ENCODE data around the gene ZNF367. TPM values are rescaled to one million over a fixed set of nuclear protein-coding genes. Genes with fewer than 3 reads are reported as not detected.

The ZNF367 gene
- polyA plus RNA-seq (ENCODE audit: insufficient read length in 3 of 3), result 1 to 10 TPM; 7.6 to 9.2 (median 8.6) TPM
- long read RNA-seq, donor 1, result 0 reads
- long read RNA-seq, donor 2, transcript ZNF367-201 (5 exons, 3,646 nt), result major isoform, 5 of 5 reads
- long read RNA-seq, donor 2, partial matches to known transcripts, result 0 of 5 reads
- long read RNA-seq, donor 2, other reads (novel, unspliced or antisense), result 0 of 5 reads
- long read RNA-seq, donor 3, partial matches to known transcripts, result 0 of 2 reads
- long read RNA-seq, donor 3, other reads (novel, unspliced or antisense), result 0 of 2 reads
- long read RNA-seq, donor 4, partial matches to known transcripts, result 0 of 3 reads
- long read RNA-seq, donor 4, other reads (novel, unspliced or antisense), result 0 of 3 reads
- long read RNA-seq, donor 5, partial matches to known transcripts, result 0 of 1 reads
- long read RNA-seq, donor 5, other reads (novel, unspliced or antisense), result 0 of 1 reads
- long read RNA-seq, donor 6, partial matches to known transcripts, result 0 of 3 reads
- long read RNA-seq, donor 6, other reads (novel, unspliced or antisense), result 0 of 3 reads
- long read RNA-seq, donor 7, partial matches to known transcripts, result 0 of 4 reads
- long read RNA-seq, donor 7, other reads (novel, unspliced or antisense), result 0 of 4 reads
- long read RNA-seq, donor 8, result 0 reads
- long read RNA-seq, donor 9, result 0 reads
- long read RNA-seq, donor 10, result 0 reads
- long read RNA-seq, donor 11, result 0 reads
- long read RNA-seq, donor 12, transcript ZNF367-201 (5 exons, 3,646 nt), result major isoform, 5 of 5 reads
- long read RNA-seq, donor 12, partial matches to known transcripts, result 0 of 5 reads
- long read RNA-seq, donor 12, other reads (novel, unspliced or antisense), result 0 of 5 reads
- long read RNA-seq, donor 13, partial matches to known transcripts, result 0 of 2 reads
- long read RNA-seq, donor 13, other reads (novel, unspliced or antisense), result 0 of 2 reads
- long read RNA-seq, donor 14, result 0 reads
- long read RNA-seq, donor 15, partial matches to known transcripts, result 0 of 4 reads
- long read RNA-seq, donor 15, other reads (novel, unspliced or antisense), result 0 of 4 reads
- long read RNA-seq, donor 16, transcript ZNF367-201 (5 exons, 3,646 nt), result major isoform, 5 of 5 reads
- long read RNA-seq, donor 16, partial matches to known transcripts, result 0 of 5 reads
- long read RNA-seq, donor 16, other reads (novel, unspliced or antisense), result 0 of 5 reads

DNA sequence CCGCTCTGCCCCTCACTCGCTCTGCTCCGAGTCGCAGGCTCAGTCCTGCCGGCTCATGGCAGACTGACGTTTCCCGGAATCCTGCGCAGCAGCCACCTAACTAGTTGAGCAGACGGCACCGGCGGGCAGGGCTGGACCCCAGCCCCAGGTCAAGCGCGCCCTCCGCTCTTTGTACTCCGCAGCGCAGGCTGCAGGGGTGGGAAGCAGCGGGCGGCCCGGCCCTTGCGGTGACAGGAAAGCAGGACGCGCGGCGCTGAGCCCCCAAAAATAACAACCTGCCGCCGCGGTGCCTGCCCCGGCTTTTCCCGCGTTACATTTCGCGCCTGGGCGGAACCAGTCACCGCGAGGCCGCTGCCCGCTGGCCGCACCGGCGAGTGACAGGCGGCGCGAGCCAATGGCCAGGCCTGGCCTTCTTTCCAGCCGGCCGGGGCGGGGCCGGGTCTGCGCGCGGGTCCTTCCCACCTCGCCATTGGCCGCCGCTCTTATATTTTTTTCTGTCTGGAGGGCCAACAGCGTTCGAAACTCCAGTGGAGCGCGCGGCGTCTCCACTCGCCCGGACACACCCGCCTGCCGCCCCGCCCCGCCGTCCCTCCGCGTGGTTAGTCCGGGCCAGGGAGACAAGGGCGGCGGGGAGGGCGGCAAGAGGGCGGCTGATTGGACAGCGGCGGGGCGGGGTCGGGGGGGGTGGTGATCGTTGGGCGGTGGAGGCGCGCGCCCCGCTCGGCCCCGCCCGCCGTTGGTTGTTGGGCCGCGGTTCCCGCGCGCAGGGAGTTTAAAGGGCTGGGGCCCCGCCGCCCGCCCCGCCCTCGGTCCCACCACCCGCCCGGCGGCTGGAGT, at the start of gene ZNF367:
ZNF367 (minus strand) TSS at position 288 of the 837 bp plus-strand sequence. CDS start 338 bp downstream, outside the sequence.
- peak; percentile 98 for DNase-seq

DNA sequence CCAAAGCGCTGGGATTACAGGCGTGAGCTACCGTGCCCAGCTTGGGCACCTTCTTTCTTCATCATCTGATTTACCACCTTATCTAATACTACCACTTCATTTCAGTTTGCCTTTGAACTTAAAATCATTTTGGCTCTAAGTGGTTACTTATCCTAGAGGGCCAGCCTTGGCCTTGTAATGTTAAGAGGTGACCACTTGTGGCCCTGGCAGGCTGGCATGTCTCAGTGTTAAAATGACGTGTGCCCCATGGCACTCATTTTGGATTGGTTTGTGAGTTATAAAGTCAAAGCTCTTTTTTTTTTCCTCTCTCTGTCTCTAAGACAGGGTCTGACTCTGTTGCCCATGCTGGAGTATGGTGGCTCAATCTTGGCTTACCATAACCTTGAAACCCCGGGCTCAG, 49.6 kb upstream of the ZNF367 start:
- DNase-seq, result no peak

DNA sequence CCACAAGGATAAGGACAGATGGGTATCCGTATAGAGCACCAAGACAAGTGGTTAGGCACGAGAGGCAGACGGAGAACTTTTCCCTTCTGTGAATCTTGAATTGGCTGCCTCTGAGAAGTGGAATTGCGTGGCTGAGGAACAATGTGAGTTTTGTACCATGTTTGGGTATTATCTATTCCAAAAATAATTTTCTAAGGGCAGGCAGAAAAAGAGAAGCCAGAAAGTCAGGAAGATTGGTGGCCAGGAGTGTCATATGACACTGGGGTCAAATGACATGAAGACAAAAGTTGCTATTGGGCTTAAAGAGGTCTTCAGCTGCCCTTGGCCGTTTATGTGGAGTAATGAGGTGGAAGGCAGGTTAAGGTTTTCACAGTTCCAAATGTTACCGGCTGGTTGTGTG, 46.3 kb upstream of the ZNF367 start:
- DNase-seq, result no peak

DNA sequence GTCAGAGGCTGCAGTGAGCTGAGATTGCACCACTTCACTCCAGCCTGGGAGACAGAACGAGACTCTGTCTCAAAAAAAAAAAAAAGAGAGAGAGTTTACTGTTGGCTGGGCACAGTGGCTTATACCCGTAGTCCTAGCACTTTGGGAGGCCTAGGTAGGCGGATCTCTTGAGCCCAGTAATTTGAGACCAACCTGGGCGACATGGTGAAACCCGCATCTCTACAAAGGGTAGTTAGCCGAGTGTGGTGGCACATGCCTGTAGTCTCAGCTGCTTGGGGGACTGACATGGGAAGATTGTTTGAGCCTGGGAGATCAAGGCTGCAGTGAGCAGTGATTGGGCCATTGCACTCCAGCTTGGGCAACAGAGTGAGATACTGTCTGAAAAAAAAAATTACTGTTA, 44.4 kb upstream of the ZNF367 start:
- peak; percentile 39 for DNase-seq

DNA sequence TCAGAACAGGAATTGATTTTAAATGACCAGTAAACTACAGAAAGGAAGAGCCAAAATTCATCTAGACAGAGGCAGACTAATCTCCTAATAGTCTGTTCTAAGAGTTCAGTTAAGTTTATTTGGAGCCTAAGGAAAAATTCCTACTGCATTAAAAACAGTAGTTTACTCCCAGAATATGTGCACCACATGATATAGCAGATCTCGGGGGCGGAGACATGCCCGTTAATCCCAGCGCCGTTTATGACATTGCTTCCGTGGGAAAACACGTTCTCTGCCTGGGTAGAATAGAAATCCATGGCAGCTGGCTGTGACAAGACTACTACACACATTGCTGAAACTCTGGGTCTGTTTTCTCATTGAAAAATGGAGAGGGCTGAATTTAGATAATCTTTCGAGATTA, 43.2 kb upstream of the ZNF367 start:
- DNase-seq, result no peak

DNA sequence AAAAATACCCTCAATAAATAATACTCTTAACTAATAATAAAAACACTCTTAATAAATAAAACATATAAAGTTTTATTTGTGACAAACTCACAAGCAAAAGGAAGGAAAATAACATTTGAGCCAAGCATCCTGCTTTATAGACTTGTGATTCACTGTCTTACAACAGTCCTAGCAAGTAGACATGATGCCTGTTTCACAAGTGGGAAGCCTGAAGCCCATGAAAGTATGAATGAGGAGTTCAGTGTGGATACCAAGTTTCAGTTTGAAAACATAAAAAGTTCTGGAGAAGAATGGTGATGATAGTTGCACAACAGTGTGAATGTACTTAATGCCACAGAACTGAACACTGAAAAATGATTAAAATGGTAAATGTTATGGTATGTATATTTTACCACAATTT, 42.7 kb upstream of the ZNF367 start:
- no peak for DNase-seq

DNA sequence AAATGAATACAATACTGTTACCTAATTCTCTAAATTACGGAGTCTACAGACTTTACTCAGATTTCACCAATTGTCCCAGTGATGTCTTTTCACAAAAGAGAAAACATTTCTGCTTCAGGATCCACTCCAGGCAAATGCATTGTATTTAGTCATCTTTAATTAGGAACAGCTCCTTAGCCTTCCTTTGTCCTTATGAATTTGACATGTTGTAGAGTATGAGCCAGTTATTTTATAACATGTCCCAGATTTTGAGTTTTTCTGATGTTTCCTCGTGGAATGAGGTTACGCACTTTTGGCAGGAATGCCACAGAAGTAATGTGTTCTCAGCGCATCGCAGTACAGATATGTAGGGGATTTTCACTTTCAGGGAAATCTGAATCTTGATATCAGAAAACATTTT, 42.3 kb upstream of the ZNF367 start:
- no peak for DNase-seq

DNA sequence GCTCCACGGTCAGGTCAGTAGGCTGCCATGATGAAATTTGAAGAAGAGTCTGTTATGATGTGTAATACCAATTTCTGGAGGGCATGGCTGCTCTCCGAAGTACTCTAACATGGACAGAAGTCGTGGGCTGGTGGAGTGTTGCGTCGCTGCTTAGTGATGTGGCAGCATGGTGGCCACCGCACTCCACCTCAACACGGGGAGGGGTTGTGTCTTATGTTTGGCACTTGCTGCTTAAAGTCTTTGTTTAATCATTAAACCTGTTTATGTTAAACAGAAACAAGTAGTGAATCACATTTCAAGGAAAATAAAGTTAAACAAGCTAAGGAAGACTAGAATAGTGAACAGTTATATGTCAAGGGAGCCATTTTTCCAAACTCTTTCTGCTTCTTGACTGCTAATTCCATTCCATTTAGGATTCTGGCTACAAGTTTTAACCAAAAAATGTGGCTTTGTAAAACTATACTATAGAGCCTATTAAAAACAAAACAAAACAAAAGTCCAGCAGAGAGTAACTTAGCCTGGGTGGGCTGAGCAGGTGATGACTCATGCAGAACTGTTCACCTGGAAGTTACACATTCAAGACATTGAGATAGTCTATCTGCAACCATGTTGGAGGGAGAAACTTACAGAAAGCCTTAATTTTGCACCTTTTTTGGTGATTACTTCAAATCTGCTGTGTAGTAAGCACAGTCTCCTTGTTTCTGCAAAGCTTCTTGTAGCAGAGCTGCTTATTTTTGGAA, 41.3 kb upstream of the ZNF367 start:
- peak; percentile 5 for DNase-seq

DNA sequence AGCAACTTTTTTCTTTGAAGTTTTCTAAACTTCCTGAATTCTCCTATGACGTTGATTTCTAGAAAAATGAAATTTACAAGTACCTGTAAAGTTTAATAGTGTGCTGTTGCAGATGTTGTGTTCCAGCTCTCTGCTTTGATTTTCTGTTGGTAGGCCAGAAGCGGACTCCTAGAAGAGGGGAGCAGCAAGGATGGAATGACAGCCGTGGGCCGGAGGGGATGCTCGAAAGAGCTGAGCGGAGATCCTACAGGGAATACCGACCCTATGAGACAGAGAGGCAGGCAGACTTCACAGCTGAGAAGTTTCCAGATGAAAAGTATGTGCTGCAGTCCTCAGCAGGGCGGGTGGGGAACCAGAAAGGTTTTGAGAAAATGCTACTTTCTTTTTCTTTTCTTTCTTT, 40.1 kb upstream of the ZNF367 start:
- no peak for DNase-seq

DNA sequence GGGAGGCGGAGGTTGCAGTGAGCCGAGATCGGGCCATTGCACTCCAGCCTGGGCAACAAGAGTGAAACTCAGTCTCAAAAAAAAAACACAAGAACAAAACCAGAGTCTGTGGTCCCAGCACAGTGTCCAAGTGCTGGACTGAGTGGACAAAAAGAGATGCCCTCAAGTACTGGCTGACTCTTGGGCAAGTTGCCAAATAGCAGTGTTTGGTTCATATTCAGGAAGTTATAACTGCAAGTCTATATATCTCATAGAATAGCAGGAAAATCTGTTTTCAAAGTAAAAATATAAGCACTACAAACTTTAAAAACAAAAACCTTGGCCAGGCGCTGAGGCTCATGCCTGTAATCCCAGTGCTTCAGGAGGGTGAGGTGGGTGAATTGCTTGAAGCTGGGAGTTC, 39.1 kb upstream of the ZNF367 start:
- DNase-seq, result peak; percentile 7

DNA sequence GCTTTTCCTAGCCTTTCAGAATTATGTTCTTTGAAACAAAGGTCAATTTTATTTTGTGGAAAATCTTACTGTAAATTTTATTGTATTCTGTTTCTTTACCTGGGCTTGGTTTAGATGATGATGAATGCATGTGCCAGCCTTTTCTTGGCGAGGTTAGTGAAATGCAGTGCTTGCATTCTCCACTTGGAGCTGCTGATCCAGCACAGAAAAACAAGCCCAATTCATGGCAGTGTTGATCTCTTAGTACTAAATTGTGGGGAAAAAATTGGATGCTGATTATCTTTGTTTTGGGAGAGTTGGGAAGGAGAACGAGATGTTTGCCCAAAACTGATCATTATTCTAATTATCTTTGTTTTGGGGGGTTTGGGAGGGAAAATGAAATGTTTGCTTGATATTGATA, 35.5 kb upstream of the ZNF367 start:
- DNase-seq, result peak; percentile 7

DNA sequence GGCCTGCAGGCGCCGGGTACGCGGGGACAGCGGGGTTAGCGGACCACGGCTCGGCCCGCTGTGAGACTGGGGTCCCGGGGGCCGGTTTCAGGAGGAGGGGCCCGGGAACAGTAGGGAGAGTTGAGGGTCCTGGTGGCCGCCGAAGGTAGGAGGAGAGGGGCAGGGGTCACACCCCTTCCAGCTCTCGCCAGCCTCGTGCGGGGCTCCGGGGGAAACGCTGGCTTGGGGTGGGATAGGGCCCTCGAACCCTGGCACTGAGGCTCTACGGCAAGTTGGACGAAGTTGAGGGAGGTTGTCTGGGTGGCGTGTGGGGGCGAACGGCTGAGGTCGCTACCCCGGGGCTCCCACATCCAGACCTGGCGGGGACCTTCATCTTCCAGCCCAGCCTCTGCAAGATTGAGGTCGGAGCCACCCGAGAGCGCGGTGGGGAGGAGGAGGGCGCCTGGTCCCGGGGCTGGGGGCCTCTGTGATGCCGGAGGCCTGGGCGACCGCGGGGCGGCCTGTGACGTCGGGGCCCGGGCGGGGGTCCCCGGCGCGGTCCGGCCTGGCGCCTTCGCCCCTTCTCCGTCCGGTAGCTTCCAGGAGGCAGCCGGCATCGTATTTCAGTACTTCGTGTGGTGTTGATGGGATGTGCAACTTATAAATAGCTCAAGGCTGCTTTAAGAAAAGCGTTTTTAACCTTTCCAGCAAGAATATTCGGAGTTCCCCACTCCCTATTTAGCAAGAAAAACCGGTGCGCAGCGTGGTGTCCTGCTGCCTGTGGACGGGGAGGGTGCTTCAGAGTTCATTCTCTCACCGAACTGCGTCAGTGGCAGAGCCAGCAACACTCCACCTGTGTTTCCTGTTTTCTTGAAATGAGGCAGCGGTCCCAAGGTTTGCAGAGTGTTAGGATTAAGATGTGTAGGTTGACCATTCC, 32.7 kb upstream of the ZNF367 start:
- peak; percentile 23 for DNase-seq

DNA sequence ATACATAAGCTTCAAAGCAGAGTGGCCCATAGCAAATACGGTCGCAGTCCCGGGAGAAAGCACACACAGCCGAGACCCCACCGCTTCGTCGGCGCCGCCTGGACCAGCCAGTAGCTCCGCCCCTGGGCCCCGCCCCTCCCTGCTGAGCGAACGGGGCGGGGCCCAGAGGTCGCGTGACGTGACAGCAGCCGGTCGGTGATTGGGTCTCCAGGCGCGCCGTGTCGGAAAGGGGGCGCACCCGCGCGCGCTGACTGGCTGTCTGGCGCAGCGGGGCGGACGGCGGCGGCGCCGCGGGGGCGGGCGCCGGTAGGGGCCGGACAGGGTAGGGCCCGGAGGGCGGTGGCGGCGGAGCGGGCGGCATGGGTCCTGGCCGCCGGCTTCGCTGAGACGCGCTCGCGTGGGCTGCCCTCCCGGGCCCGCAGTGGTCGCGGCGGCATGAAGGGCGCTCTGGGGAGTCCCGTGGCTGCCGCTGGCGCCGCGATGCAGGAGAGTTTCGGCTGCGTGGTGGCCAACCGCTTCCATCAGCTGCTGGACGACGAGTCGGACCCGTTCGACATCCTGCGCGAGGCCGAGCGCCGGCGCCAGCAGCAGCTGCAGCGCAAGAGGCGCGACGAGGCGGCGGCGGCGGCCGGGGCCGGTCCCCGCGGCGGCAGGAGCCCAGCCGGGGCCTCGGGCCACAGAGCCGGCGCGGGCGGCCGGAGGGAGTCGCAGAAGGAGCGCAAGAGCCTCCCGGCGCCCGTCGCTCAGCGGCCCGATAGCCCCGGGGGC, 31.9 kb upstream of the ZNF367 start, which contains the start of gene HABP4:
HABP4 (plus strand) TSS at position 325 of the 768 bp plus-strand sequence; CDS start at position 436, 111 bp downstream.
- DNase-seq, result peak; percentile 95

DNA sequence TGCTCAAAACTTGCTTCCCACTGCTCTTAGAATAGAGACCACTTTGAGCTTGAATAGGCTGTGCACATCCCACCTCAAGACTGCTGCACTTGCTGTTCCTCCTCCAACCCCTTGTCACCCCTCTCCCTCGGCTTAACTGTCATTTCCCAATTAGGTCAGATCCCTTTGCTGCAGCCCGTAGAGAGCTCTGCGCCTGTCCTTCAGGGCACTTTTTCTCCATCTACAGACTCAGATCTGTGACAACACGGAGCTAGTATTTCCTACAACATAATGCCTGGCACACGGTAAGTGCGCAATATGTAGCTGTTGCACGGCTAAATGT, 31.3 kb upstream of the ZNF367 start:
- no peak for DNase-seq

DNA sequence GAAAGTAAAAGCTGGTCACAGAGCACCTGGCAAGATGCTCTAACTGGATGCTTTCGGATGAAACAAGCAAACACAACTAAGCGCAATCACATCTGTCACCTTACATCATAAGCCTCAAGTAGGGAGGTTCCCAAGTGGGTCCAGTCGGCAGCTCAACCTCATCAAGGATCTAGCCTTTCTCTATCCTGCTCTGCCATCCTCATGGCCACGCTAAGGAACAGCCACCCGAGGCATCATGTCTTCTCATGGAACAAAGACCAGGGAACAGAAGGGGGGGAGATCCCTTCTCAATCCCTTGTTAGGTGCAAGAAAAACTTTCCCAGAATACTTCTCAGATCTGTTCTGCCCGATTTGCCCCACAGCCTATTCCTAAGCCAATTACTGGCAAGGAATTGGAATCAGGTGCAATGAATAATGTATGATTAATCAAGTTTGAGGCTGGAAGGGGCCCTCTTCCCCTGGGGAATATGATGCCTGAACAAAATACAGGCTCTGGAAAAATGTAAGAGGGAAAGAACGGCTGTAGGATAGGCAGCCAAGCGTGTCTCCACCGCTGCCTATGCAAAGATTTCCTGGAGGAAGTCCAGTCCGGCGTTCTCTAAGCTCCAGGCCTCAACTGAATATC, 30.5 kb upstream of the ZNF367 start:
- DNase-seq, result no peak

DNA sequence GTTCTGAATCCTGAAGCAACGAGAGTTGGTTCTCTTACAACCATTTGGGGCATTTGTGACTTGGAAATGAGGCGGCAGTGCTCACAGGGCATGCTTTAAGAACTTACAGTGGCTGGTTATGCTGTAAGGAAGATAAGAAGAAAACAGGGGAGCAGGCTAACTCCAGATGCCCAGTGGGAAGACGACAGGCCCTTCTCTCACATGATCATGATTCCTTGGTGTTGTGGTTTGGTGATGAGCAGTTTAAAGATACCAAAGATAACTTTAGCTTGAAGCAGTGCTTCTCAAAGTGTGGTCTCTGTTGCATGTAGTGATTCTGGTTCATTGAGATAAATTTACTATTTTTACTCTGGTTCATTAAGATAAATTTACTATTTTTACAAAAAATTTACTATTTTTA, 29.2 kb upstream of the ZNF367 start:
- DNase-seq, result no peak

DNA sequence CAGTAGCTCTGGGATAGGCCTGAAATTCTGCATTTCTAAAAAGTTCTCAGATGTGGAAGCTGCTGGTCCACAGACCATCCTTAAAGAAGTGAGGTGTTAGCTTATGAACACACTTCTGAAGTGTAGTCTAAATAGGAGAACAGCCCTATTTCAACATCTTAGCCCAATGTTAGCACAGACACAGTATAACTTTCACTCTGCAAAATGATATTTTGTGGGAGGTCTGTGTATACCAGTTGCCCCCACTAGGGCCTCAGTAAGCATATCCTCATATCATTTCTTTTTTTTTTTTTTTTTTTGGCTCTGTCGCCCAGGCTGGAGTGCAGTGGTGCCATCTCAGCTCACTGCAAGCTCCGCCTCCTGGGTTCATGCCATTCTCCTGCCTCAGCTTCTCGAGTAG, 24.3 kb upstream of the ZNF367 start:
- DNase-seq, result no peak

DNA sequence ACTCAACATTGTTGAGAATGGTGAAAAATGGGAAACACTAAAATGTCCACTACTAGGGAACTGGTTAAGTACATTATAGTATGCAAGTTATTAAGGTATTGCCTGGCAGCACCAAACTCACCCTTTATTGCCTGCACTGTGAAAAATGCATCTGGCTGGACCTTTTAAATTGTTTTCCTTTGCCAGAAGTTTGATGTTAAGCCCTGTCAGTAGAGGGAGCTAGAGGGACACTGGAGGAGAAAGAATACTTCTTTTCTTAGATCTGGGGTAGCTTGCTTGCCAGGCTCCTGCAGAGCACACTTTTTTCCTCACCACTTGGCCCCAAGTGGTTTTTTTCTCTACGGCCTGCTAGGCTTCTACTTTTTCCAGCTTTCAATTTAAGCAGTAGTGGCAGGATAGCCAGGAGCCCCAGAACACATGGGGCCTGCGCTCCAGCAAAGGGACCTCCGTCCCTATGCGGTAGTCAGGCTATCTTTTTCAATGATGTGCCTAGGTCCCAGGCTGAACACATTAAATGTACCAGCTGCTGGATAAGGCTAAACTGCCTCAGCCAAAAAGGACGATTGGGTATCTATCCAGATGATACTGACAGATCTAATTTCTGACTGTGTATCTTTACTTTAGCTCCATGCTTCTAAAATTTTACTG, 23.8 kb upstream of the ZNF367 start:
- no peak for DNase-seq
